PC-3 (cell line): ENCODE measurements around the gene MYH14. TPM values are rescaled to one million over a fixed set of nuclear protein-coding genes. Genes with fewer than 3 reads are reported as not detected.

ENCODE experiments used
- ATAC-seq: fragments of 200-7000 bp; cut with Tn5 transposase; 2 replicates; pipeline ENCODE4 v1.9.1; 2020; ENCODE audit warnings: mild to moderate bottlenecking, moderate library complexity
- BruUV-seq: library from RNA; stranded (reverse); fragments of 400-500 nt; replicated peaks from 2 replicates; lab custom pipeline; 2021; lab: Mats Ljungman, UMichigan
- CTCF ChIA-PET: fragments of 300-600 bp; sonication (Branson Sonifier 250); formaldehyde crosslinking; loops from one replicate; lab custom pipeline; 2022; ENCODE audit warnings: antibody characterized with exemption; lab: Charles Lee
- POLR2A ChIA-PET: fragments of 300-600 bp; sonication (Branson Sonifier 250); formaldehyde crosslinking; loops from one replicate; lab custom pipeline; 2022; ENCODE audit warnings: antibody characterized with exemption; ENCODE audit not compliant: unreplicated experiment; lab: Charles Lee
- DNase-seq: peaks from one replicate; pipeline ENCODE4 v3.0.0-alpha.2; 2015
- H2AFZ ChIP-seq: fragments of 300-600 bp; sonication (generic); 2 replicates; pipeline ENCODE4 v1.6.0; 2016; ENCODE audit warnings: antibody characterized with exemption, low read length
- H3F3A ChIP-seq: fragments of 300-600 bp; sonication (generic); one replicate; pipeline ENCODE4 v1.6.0; 2017; ENCODE audit warnings: antibody characterized with exemption, low read length, control low read depth, mild to moderate bottlenecking; ENCODE audit not compliant: unreplicated experiment
- H3K27ac ChIP-seq: fragments of 300-600 bp; sonication (generic); 2 replicates; pipeline ENCODE4 v1.5.1; 2016; ENCODE audit warnings: mild to moderate bottlenecking, low read length
- H3K27me3 ChIP-seq: fragments of 300-600 bp; sonication (generic); 2 replicates; pipeline ENCODE4 v1.6.1; 2016; ENCODE audit warnings: low read length, mixed read lengths
- H3K36me3 ChIP-seq: fragments of 300-600 bp; sonication (generic); 2 replicates; pipeline ENCODE4 v1.6.1; 2016; ENCODE audit warnings: low read depth, mixed run types, low read length, mixed read lengths
- H3K4me1 ChIP-seq: fragments of 300-600 bp; sonication (generic); 2 replicates; pipeline ENCODE4 v1.5.1; 2016; ENCODE audit warnings: low read length; ENCODE audit not compliant: insufficient read depth
- H3K4me2 ChIP-seq: fragments of 300-600 bp; sonication (generic); 2 replicates; pipeline ENCODE4 v1.6.0; 2016; ENCODE audit warnings: low read length
- H3K4me3 ChIP-seq: fragments of 300-600 bp; sonication (generic); 2 replicates; pipeline ENCODE4 v1.5.1; 2016; ENCODE audit warnings: mild to moderate bottlenecking, low read length, mixed read lengths
- H3K79me2 ChIP-seq: fragments of 300-600 bp; sonication (generic); 2 replicates; pipeline ENCODE4 v1.6.1; 2017; ENCODE audit warnings: low read length, mixed read lengths
- H3K9ac ChIP-seq: fragments of 300-600 bp; sonication (generic); 2 replicates; pipeline ENCODE4 v1.6.0; 2016; ENCODE audit warnings: mild to moderate bottlenecking, low read length
- H3K9me2 ChIP-seq: fragments of 300-600 bp; sonication (generic); replicated peaks from 2 replicates; pipeline ENCODE4 v1.6.1; 2016; ENCODE audit warnings: mixed run types, low read length, mixed read lengths
- H3K9me3 ChIP-seq: fragments of 300-600 bp; sonication (generic); 2 replicates; pipeline ENCODE4 v1.6.1; 2016; ENCODE audit warnings: low read length, mixed read lengths
- H4K20me1 ChIP-seq: fragments of 300-600 bp; sonication (generic); 2 replicates; pipeline ENCODE4 v1.6.1; 2016; ENCODE audit warnings: low read length, mixed read lengths
- CTCF ChIP-seq: fragments of 300-600 bp; sonication (generic); conservative IDR thresholded peaks from 2 replicates; pipeline ENCODE4 v1.5.1; 2017; ENCODE audit warnings: antibody characterized with exemption, low read depth, mild to moderate bottlenecking, low read length
- EZH2 ChIP-seq: fragments of 300-600 bp; sonication (generic); IDR thresholded peaks from one replicate; pipeline ENCODE4 v1.6.1; 2017; ENCODE audit warnings: antibody characterized with exemption, mild to moderate bottlenecking, low read length; ENCODE audit not compliant: unreplicated experiment
- EZH2phosphoT487 ChIP-seq: fragments of 300-600 bp; sonication (generic); IDR thresholded peaks from 2 replicates; pipeline ENCODE4 v1.6.1; 2018; ENCODE audit warnings: mild to moderate bottlenecking, antibody characterized with exemption, low read length, borderline replicate concordance
- intact Hi-C: fragments of 100-400 bp; cut with micrococcal nuclease; formaldehyde crosslinking; loops from 2 replicates; pipeline ENCODE4 v1.9.0; 2023
- total RNA-seq: library from RNA; depleted of rRNA; stranded (reverse); fragments of >200 nt; gene quantifications from 2 replicates; pipeline ENCODE4 v1.2.3, GENCODE V29; 2014

The MYH14 gene
- total RNA-seq, 1 experiment from 2014 or later = 20.2 TPM

- H3F3A ChIP-seq = no peaks in the 10 kb centered on the region
- no peaks in the 10 kb centered on the region for H3K9me3 ChIP-seq
- ATAC-seq (no peak), DNase-seq (no peak)
- no TSS peak for BruUV-seq
- H3K4me1 ChIP-seq = no peaks in the 10 kb centered on the region
- intact Hi-C loops = no loop called here
- H3K79me2 ChIP-seq = no peaks in the 10 kb centered on the region
- CTCF ChIA-PET = no interaction called here
- no peak overlapping the region for H3K4me3 ChIP-seq
- H2AFZ ChIP-seq = no peak overlapping the region
- no peak overlapping the region for H3K9ac ChIP-seq
- POLR2A ChIA-PET = no interaction called here
- no peak for TF ChIP-seq CTCF
- TF ChIP-seq EZH2 = no peak
- no peak for TF ChIP-seq EZH2phosphoT487
- no peak overlapping the region for H3K4me2 ChIP-seq
- H3K27me3 ChIP-seq = no peaks in the 10 kb centered on the region
- no peak overlapping the region for H3K27ac ChIP-seq
- H3K36me3 ChIP-seq = 0 out of 2 replicates have a peak, but pooled peaks cover 6% of the 10 kb centered on the region
- no peaks in the 10 kb centered on the region for H3K9me2 ChIP-seq
- H4K20me1 ChIP-seq = no peaks in the 10 kb centered on the region
These were observed 39.2 kb downstream of the MYH14 start for GRCh38 chr19:50242581-50242980.

- H3K9me3 ChIP-seq = no peaks in the 10 kb centered on the region
- intact Hi-C loops = no loop called here
- TF ChIP-seq CTCF = no peak
- no peak for TF ChIP-seq EZH2
- no peak for TF ChIP-seq EZH2phosphoT487
- no peak overlapping the region for H3K4me2 ChIP-seq
- H3K9me2 ChIP-seq = no peaks in the 10 kb centered on the region
- no peak overlapping the region for H3K27ac ChIP-seq
- no peaks in the 10 kb centered on the region for H3K79me2 ChIP-seq
- no peaks in the 10 kb centered on the region for H3F3A ChIP-seq
- 0 out of 2 replicates have a peak, but pooled peaks cover 6% of the 10 kb centered on the region for H3K36me3 ChIP-seq
- no peaks in the 10 kb centered on the region for H4K20me1 ChIP-seq
- CTCF ChIA-PET = no interaction called here
- no TSS peak for BruUV-seq
- no peak for ATAC-seq
- no peak for DNase-seq
- no peak overlapping the region for H3K9ac ChIP-seq
- H3K27me3 ChIP-seq = no peaks in the 10 kb centered on the region
- no peak overlapping the region for H2AFZ ChIP-seq
- no peaks in the 10 kb centered on the region for H3K4me1 ChIP-seq
- H3K4me3 ChIP-seq = no peak overlapping the region
- POLR2A ChIA-PET = no interaction called here
These were observed 41.3 kb downstream of the MYH14 start for GRCh38 chr19:50244695-50245094.

GRCh38 chr19:50248413-50248812, 45.0 kb downstream of the MYH14 start:
- H3F3A ChIP-seq = no peaks in the 10 kb centered on the region
- H3K4me1 ChIP-seq = no peaks in the 10 kb centered on the region
- no peak overlapping the region for H3K4me3 ChIP-seq
- no peaks in the 10 kb centered on the region for H4K20me1 ChIP-seq
- CTCF ChIA-PET = no interaction called here
- H3K27me3 ChIP-seq = no peaks in the 10 kb centered on the region
- H3K4me2 ChIP-seq = no peak overlapping the region
- peaks cover 11% of the 10 kb centered on the region for H3K36me3 ChIP-seq
- no peaks in the 10 kb centered on the region for H3K9me3 ChIP-seq
- POLR2A ChIA-PET = no interaction called here
- no TSS peak for BruUV-seq
- no peak overlapping the region for H3K27ac ChIP-seq
- DNase-seq = no peak
- no peaks in the 10 kb centered on the region for H3K9me2 ChIP-seq
- no peak overlapping the region for H2AFZ ChIP-seq
- intact Hi-C loops = no loop called here
- TF ChIP-seq CTCF = no peak
- TF ChIP-seq EZH2phosphoT487 = no peak
- no peak for TF ChIP-seq EZH2
- H3K79me2 ChIP-seq = no peaks in the 10 kb centered on the region
- H3K9ac ChIP-seq = no peak overlapping the region
- no peak for ATAC-seq
